Thyroid gland (tissue), 4 donors: Measurements from ENCODE around the gene SEMA3A. TPM values are rescaled to one million over a fixed set of nuclear protein-coding genes. Genes with fewer than 3 reads are reported as not detected.

Source experiments
- DNase-seq, 2 donors: peaks; one replicate each; pipeline ENCODE4 v3.0.0-alpha.2; 2019
- H3K27ac ChIP-seq, 3 donors: fragments of 200-600 bp; sonication (generic); 1 replicate in 2 of 3; 2 replicates in 1 of 3; pipeline ENCODE4 v1.5.1; 2016 to 2019; ENCODE audit warnings: mild to moderate bottlenecking in 1 of 3, moderate library complexity in 1 of 3
- H3K27me3 ChIP-seq: fragments of 200-600 bp; sonication (generic); one replicate; pipeline ENCODE4 v1.5.1; 2019
- H3K36me3 ChIP-seq, 2 donors: fragments of 200-600 bp; sonication (generic); one replicate each; pipeline ENCODE4 v1.5.1; 2016 to 2019
- H3K4me1 ChIP-seq, 2 donors: fragments of 200-600 bp; sonication (generic); one replicate each; pipeline ENCODE4 v1.5.1; 2017 to 2019
- H3K4me3 ChIP-seq, 3 donors: fragments of 200-600 bp; sonication (generic); replicated peaks in 1 of 3; 1 replicate in 2 of 3; 2 replicates in 1 of 3; pipeline ENCODE4 v1.5.1; 2016; ENCODE audit warnings: mild to moderate bottlenecking in 1 of 3
- H3K9me3 ChIP-seq: fragments of 200-600 bp; sonication (generic); one replicate; pipeline ENCODE4 v1.5.1; 2017
- CTCF ChIP-seq, 6 experiments: fragments of 200-600 bp in 3 of 6; fragments of 450-650 bp in 3 of 6; sonication (generic) in 3 of 6; IDR thresholded peaks; one replicate each; pipeline ENCODE4 v1.5.1; 2016 to 2019; ENCODE audit warnings: antibody characterized with exemption in 6 of 6, mild to moderate bottlenecking in 2 of 6, inconsistent platforms in 1 of 6, moderate library complexity in 1 of 6
- POLR2A ChIP-seq, 2 donors: fragments of 450-650 bp; IDR thresholded peaks; one replicate each; pipeline ENCODE4 v1.6.1; 2017; ENCODE audit warnings: antibody characterized with exemption in 2 of 2, mild to moderate bottlenecking in 2 of 2, moderate library complexity in 1 of 2
- WGBS, 2 donors: methylation state at CpG; one replicate each; pipeline ENCODE4 v1.1.5; 2017; 5-methylcytosine and 5-hydroxymethylcytosine counted together
- intact Hi-C: fragments of 100-400 bp; cut with DNase I; formaldehyde crosslinking; loops from one replicate; pipeline ENCODE4 v1.15.1; 2023
- total RNA-seq, 4 donors: library from RNA; depleted of rRNA; stranded (reverse); fragments of >200 nt; gene quantifications; one replicate each; pipeline ENCODE4 v1.2.3, GENCODE V29; 2016

The SEMA3A gene
- total RNA-seq, 4 donors from 2014 or later, result 6.5 to 18.0 (median 13.0) TPM

- TF ChIP-seq CTCF (IDR thresholded peaks at IDR 0.05) (no peak), POLR2A (IDR thresholded peaks at IDR 0.05) (no peak)
- no peaks in the 10 kb centered on the region for H3K9me3 ChIP-seq
Measured at GRCh38 chr7:83970081-83970480, 224.5 kb downstream of the SEMA3A start.

DNA sequence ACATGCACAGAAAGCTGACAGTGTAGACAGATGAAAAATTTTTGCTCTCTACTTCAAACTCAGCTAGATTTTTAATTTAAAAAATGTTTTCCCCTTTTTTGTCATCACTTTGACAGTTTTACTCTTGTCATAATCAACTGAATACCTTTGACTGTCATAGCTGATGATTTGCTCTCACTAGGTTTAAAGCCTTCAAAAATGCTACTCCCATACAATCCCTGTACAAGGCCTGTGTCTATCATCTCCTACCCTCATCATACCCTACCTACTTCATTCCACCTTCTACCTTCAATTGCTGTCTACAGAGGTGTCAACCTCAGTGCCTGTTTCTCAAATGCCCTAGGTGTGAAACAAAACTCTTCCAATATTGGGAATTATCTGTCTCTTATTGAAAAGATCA, 230.3 kb downstream of the SEMA3A start:
- no peaks in the 10 kb centered on the region for H3K4me1 ChIP-seq
- no peaks in the 10 kb centered on the region for H3K9me3 ChIP-seq
- no peaks in the 10 kb centered on the region for H3K27me3 ChIP-seq
- TF ChIP-seq POLR2A (IDR thresholded peaks at IDR 0.05) (no peak), CTCF (IDR thresholded peaks at IDR 0.05) (no peak)
- DNase-seq, result no peak
- H3K27ac ChIP-seq, result no peak overlapping the region
- no peak overlapping the region for H3K4me3 ChIP-seq
- intact Hi-C loops, result no loop called here
- H3K36me3 ChIP-seq, result no peaks in the 10 kb centered on the region

More at GRCh38 chr7:83970081-83970480, 224.5 kb downstream of the SEMA3A start:
- no peaks in the 10 kb centered on the region for H3K4me1 ChIP-seq
- no peak overlapping the region for H3K4me3 ChIP-seq
- DNase-seq, result no peak
- no peaks in the 10 kb centered on the region for H3K36me3 ChIP-seq
- no peak overlapping the region for H3K27ac ChIP-seq
- intact Hi-C loops, result no loop called here
- no peaks in the 10 kb centered on the region for H3K27me3 ChIP-seq

- Histone ChIP-seq H3K4me1 (no peaks in the 10 kb centered on the region), H3K27me3 (no peaks in the 10 kb centered on the region), H3K27ac (no peak overlapping the region), H3K36me3 (no peaks in the 10 kb centered on the region), H3K4me3 (no peak overlapping the region), H3K9me3 (no peaks in the 10 kb centered on the region)
- no peak for DNase-seq
- 61 to 70% methylated on average over 3 of the region's 3 CpGs for WGBS, 2 donors
- TF ChIP-seq POLR2A (IDR thresholded peaks at IDR 0.05) (no peak), CTCF (IDR thresholded peaks at IDR 0.05) (no peak)
- intact Hi-C loops, result no loop called here
Measured at GRCh38 chr7:83957333-83957732, 237.3 kb downstream of the SEMA3A start.

GRCh38 chr7:83956104-83956503, 238.5 kb downstream of the SEMA3A start:
- Histone ChIP-seq H3K36me3 (no peaks in the 10 kb centered on the region), H3K4me3 (no peak overlapping the region), H3K27me3 (no peaks in the 10 kb centered on the region), H3K9me3 (no peaks in the 10 kb centered on the region), H3K27ac (no peak overlapping the region), H3K4me1 (no peaks in the 10 kb centered on the region)
- WGBS, 2 donors, result 67 to 83% methylated on average over 2 of the region's 2 CpGs
- intact Hi-C loops, result no loop called here
- DNase-seq, result no peak
- TF ChIP-seq POLR2A (IDR thresholded peaks at IDR 0.05) (no peak), CTCF (IDR thresholded peaks at IDR 0.05) (no peak)

- DNase-seq, result no peak
- WGBS, 2 donors, result 95% methylated on average over 2 of the region's 2 CpGs
- no peak for TF ChIP-seq CTCF (IDR thresholded peaks at IDR 0.05)
- TF ChIP-seq POLR2A (IDR thresholded peaks at IDR 0.05), result no peak
- Histone ChIP-seq H3K36me3 (no peaks in the 10 kb centered on the region), H3K27me3 (no peaks in the 10 kb centered on the region), H3K9me3 (no peaks in the 10 kb centered on the region), H3K27ac (no peak overlapping the region), H3K4me1 (no peaks in the 10 kb centered on the region), H3K4me3 (no peak overlapping the region)
- intact Hi-C loops, result no loop called here
Measured at GRCh38 chr7:83952236-83952635, 242.4 kb downstream of the SEMA3A start.
